Esophagus squamous epithelium (tissue), 4 donors: ENCODE results near the gene ELMO1.

Experiments
- POLR2A ChIP-seq, 4 donors: fragments of 450-650 bp; IDR thresholded peaks; one replicate each; pipeline ENCODE4 v1.6.1; 2017; ENCODE audit warnings: antibody characterized with exemption in 4 of 4, mild to moderate bottlenecking in 4 of 4, moderate library complexity in 3 of 4
- TF ChIP-seq, protein P1 (sequence below), 6 experiments: fragments of 450-650 bp in 4 of 6; fragments of 200-600 bp in 2 of 6; sonication (generic) in 2 of 6; IDR thresholded peaks; one replicate each; pipeline ENCODE4 v1.5.1; 2016 to 2019; ENCODE audit warnings: antibody characterized with exemption in 6 of 6, mild to moderate bottlenecking in 4 of 6, moderate library complexity in 4 of 6

DNA sequence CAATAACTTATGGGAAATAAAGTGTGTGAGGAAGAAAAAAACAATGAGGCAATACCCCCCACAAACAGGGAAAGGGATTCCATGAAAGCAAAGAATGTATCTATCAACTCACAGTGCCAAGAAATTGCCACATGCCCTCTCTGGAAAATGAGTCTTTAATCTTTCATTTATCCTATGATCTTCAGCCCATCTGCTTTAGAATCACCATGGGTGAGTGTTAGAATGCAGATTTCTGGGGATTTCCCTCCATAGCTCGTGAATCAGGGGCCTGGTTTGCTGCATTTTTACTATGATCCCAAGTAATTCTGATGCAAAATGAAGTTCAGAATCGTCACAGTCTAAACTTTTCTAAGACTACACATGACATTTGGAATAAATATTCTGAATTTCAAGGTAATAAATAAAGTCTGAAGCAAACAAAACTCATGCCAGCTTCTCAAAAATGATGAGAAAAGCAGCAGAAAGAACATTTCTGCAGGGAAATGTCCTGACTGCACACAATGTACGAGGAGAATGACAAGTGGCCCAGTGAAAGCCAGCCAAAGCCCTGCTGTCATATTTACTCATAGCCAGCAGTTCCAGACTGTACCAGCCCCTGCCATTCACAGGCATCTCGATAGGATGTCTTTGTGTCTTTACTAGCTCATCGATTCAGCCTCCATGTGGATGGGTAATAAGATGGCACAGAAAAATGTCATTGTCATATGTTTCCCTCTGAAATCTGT, 167.1 kb downstream of the ELMO1 start:
- TF ChIP-seq POLR2A (IDR thresholded peaks at IDR 0.05): no peak
- TF ChIP-seq, protein P1, sequence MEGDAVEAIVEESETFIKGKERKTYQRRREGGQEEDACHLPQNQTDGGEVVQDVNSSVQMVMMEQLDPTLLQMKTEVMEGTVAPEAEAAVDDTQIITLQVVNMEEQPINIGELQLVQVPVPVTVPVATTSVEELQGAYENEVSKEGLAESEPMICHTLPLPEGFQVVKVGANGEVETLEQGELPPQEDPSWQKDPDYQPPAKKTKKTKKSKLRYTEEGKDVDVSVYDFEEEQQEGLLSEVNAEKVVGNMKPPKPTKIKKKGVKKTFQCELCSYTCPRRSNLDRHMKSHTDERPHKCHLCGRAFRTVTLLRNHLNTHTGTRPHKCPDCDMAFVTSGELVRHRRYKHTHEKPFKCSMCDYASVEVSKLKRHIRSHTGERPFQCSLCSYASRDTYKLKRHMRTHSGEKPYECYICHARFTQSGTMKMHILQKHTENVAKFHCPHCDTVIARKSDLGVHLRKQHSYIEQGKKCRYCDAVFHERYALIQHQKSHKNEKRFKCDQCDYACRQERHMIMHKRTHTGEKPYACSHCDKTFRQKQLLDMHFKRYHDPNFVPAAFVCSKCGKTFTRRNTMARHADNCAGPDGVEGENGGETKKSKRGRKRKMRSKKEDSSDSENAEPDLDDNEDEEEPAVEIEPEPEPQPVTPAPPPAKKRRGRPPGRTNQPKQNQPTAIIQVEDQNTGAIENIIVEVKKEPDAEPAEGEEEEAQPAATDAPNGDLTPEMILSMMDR (IDR thresholded peaks at IDR 0.05): no peak
